IPS-18a (cell line): ENCODE results near the gene KCNJ14.

Source experiments
- H3K27ac ChIP-seq: one replicate; pipeline ENCODE4 v1.5.1; 2013; ENCODE audit warnings: low read length
- H3K27me3 ChIP-seq: one replicate; pipeline ENCODE4 v1.6.1; 2013; ENCODE audit warnings: mild to moderate bottlenecking, low read length; ENCODE audit not compliant: control insufficient read depth, insufficient read depth
- H3K36me3 ChIP-seq: one replicate; pipeline ENCODE4 v1.6.1; 2013; ENCODE audit warnings: low read depth, low read length; ENCODE audit not compliant: control insufficient read depth
- H3K4me1 ChIP-seq: one replicate; pipeline ENCODE4 v1.6.1; 2013; ENCODE audit warnings: low read depth, low read length; ENCODE audit not compliant: control insufficient read depth
- H3K4me3 ChIP-seq: one replicate; pipeline ENCODE4 v1.5.1; 2013; ENCODE audit warnings: low read length
- H3K9ac ChIP-seq: one replicate; pipeline ENCODE4 v1.6.1; 2013; ENCODE audit warnings: mild to moderate bottlenecking, low read length, moderate library complexity
- H3K9me3 ChIP-seq: one replicate; pipeline ENCODE4 v1.6.1; 2013; ENCODE audit warnings: low read depth, low read length; ENCODE audit not compliant: control insufficient read depth

Gene KCNJ14

GRCh38 chr19:48475369-48476068 lies 20.1 kb downstream of the KCNJ14 start:
- H3K27ac ChIP-seq: no peak overlapping the region
- no peak overlapping the region for H3K4me3 ChIP-seq
- peaks cover 84% of the 10 kb centered on the region for H3K36me3 ChIP-seq
- H3K9me3 ChIP-seq: no peaks in the 10 kb centered on the region
- no peaks in the 10 kb centered on the region for H3K4me1 ChIP-seq
- H3K27me3 ChIP-seq: no peaks in the 10 kb centered on the region
- no peak overlapping the region for H3K9ac ChIP-seq

DNA sequence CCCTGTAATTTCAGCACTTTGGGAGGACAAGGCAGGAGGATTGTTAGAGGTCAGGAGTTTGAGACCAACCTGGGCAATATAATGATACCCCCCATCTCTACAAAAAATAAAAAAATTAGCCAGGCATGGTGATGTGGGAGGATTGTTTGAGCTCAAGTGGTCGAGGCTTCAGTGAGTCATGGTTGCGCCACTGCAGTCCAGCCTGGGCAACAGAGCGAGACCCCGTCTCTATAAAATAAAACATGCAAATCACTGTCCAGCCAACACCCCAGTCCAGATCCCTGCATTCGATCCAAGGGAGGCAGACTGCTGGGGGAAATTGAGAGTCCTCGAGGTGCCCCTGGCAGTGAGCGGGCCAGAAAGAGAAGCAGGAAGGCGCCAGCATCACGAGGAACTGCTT lies 20.8 kb downstream of the KCNJ14 start:
- H3K27me3 ChIP-seq: no peaks in the 10 kb centered on the region
- H3K27ac ChIP-seq: no peak overlapping the region
- no peak overlapping the region for H3K4me3 ChIP-seq
- H3K9ac ChIP-seq: no peak overlapping the region
- H3K4me1 ChIP-seq: no peaks in the 10 kb centered on the region
- peaks cover 81% of the 10 kb centered on the region for H3K36me3 ChIP-seq
- H3K9me3 ChIP-seq: no peaks in the 10 kb centered on the region

- Histone ChIP-seq H3K9me3 (no peaks in the 10 kb centered on the region), H3K4me3 (no peak overlapping the region), H3K4me1 (no peaks in the 10 kb centered on the region), H3K27ac (no peak overlapping the region), H3K9ac (no peak overlapping the region), H3K27me3 (no peaks in the 10 kb centered on the region), H3K36me3 (peaks cover 72% of the 10 kb centered on the region)
Measured at GRCh38 chr19:48477067-48477685, 21.8 kb downstream of the KCNJ14 start.

- Histone ChIP-seq H3K4me1 (no peaks in the 10 kb centered on the region), H3K27me3 (no peaks in the 10 kb centered on the region), H3K9me3 (no peaks in the 10 kb centered on the region), H3K4me3 (no peak overlapping the region), H3K36me3 (peaks cover 66% of the 10 kb centered on the region), H3K27ac (no peak overlapping the region), H3K9ac (no peak overlapping the region)
Measured at GRCh38 chr19:48477698-48478338, 22.4 kb downstream of the KCNJ14 start.

DNA sequence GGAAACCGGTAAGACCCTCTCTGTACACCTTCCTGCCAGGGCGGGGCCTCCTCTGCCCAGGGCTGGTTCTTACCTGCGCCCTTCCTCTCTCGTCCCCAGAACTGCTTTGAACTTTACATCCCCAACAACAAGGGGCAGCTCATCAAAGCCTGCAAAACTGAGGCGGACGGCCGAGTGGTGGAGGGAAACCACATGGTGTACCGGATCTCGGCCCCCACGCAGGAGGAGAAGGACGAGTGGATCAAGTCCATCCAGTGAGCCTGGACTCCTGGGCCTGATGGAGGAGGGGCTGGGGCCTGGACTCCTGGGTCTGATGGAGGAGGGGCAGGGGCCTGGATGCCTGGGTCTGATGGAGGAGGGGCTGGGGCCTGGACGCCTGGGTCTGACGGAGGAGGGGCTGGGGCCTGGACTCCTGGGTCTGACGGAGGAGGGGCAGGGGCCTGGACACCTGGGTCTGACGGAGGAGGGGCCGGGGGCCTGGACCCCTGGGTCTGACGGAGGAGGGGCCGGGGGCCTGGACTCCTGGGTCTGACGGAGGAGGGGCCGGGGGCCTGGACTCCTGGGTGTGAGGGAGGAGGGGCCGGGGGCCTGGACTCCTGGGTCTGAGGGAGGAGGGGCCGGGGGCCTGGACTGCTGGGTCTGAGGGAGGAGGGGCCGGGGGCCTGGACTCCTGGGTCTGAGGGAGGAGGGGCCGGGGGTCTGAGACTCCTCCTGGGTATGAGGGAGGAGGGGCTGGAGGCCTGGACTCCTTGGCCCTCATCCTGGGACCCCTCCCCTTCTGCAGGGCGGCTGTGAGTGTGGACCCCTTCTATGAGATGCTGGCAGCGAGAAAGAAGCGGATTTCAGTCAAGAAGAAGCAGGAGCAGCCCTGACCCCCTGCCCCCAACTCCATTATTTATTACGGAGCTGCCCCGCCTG lies 23.2 kb downstream of the KCNJ14 start:
- Histone ChIP-seq H3K27me3 (no peaks in the 10 kb centered on the region), H3K4me1 (no peaks in the 10 kb centered on the region), H3K9me3 (no peaks in the 10 kb centered on the region), H3K9ac (no peak overlapping the region), H3K36me3 (peaks cover 58% of the 10 kb centered on the region), H3K4me3 (no peak overlapping the region), H3K27ac (no peak overlapping the region)

DNA sequence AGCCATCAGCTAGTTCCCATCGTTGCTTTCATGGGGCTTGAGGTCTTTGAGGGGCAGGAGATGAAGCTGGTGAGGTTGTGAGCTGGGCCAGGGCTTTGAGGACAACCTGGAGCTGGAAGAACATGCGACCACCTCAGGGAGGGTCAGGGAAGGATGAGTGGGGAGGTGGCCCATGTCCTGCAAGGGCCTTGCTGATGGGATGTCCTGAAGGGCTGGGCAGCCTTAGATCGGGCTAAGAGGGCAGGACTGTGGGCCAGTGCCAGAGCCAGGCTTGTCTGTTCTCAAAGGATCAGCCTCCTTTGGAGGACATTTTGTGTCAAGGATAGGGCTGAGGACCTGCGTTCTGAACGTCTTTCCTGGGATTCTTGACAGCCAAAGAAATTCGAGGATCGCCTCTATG lies 24.3 kb downstream of the KCNJ14 start:
- H3K27ac ChIP-seq: no peak overlapping the region
- H3K4me3 ChIP-seq: no peak overlapping the region

GRCh38 chr19:48480183-48480557 lies 24.8 kb downstream of the KCNJ14 start:
- Histone ChIP-seq H3K27me3 (no peaks in the 10 kb centered on the region), H3K4me1 (no peaks in the 10 kb centered on the region), H3K9me3 (no peaks in the 10 kb centered on the region), H3K27ac (no peak overlapping the region), H3K4me3 (no peak overlapping the region), H3K9ac (no peak overlapping the region), H3K36me3 (peaks cover 43% of the 10 kb centered on the region)

More for the DNA sequence above, 24.3 kb downstream of the KCNJ14 start:
- Histone ChIP-seq H3K4me1 (no peaks in the 10 kb centered on the region), H3K27me3 (no peaks in the 10 kb centered on the region), H3K9ac (no peak overlapping the region), H3K36me3 (peaks cover 48% of the 10 kb centered on the region), H3K9me3 (no peaks in the 10 kb centered on the region)

DNA sequence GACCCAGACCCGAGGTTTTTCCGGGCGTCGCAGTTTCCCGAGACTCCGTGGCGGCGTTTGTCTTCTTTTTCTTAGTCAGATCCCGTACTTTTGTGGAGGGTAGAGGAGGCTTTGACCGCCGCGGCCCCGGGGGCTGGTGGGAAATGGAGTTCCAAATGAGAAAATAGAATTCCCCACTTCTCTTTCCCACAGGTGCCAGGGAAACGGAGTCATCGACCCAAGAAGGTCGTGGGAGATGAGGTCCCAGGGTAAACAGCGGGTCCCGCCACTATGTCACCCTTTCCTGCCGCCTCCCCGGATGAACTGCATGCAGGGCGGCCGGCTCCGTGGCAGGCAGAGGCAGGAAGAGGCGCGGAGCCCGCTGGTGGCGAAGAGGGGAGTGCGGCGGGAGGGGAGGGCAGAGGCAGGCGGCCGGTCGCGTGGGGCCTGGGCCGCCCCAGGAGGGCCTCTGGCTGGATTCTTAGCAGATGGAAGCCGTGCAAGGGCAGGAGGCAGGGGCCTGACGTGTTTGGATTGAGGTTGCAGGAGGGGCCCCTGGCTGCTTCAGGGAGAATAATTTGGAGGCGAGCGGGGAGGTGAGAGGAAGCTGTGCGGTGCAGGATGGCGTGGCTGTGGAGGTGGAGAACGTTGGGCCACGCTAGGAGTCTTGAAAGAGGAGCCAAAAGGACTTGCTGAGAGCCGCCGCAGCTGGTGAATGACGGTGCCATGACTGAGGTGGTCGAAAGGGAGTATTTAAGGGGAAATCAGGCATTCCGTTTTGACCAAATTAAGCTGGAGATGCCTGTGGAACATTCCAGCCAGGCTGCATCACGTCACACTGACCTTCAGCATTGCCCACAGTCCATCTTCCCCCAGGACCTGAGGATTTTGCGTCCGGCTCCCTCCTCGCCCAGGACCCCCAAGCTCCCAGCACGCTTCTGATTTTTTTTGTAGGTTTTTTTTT lies 25.5 kb downstream of the KCNJ14 start:
- H3K27me3 ChIP-seq: no peaks in the 10 kb centered on the region
- no peaks in the 10 kb centered on the region for H3K9me3 ChIP-seq
- no peak overlapping the region for H3K27ac ChIP-seq
- no peak overlapping the region for H3K9ac ChIP-seq
- no peaks in the 10 kb centered on the region for H3K4me1 ChIP-seq
- no peak overlapping the region for H3K4me3 ChIP-seq
- H3K36me3 ChIP-seq: peaks cover 37% of the 10 kb centered on the region

- Histone ChIP-seq H3K9me3 (no peaks in the 10 kb centered on the region), H3K27ac (no peak overlapping the region), H3K36me3 (peaks cover 25% of the 10 kb centered on the region), H3K4me1 (no peaks in the 10 kb centered on the region), H3K9ac (no peak overlapping the region), H3K27me3 (no peaks in the 10 kb centered on the region), H3K4me3 (no peak overlapping the region)
Measured at GRCh38 chr19:48481846-48482639, 26.7 kb downstream of the KCNJ14 start.

DNA sequence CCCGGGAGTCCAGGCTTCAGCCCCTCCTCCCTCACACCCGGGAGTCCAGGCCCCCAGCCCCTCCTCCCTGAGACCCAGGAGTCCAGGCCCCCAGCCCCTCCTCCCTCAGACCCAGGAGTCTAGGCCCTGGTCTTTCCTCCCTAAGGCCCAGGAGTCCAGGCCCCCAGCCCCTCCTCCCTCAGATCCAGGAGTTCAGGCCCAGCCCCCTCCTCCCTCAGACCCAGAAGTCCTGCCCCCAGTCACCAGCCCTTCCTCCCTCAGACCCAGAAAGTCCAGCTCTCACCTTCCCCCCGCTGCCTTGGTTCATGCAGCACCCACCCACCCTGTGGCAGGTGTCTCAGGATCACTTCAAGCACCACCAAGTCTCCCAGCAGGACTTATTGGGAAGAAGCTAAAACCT lies 27.9 kb downstream of the KCNJ14 start:
- Histone ChIP-seq H3K9ac (no peak overlapping the region), H3K27me3 (no peaks in the 10 kb centered on the region), H3K27ac (no peak overlapping the region), H3K36me3 (peaks cover 15% of the 10 kb centered on the region), H3K9me3 (no peaks in the 10 kb centered on the region), H3K4me3 (no peak overlapping the region), H3K4me1 (no peaks in the 10 kb centered on the region)
